Subcutaneous adipose tissue (tissue), 4 donors: ENCODE results near the gene PSMF1. TPM values are rescaled to one million over a fixed set of nuclear protein-coding genes. Genes with fewer than 3 reads are reported as not detected.

Source experiments
- CTCF ChIP-seq: fragments of 450-650 bp; IDR thresholded peaks from one replicate; pipeline ENCODE4 v1.5.1; 2016; ENCODE audit warnings: low read depth, mild to moderate bottlenecking, control low read depth, antibody characterized with exemption, moderate library complexity
- total RNA-seq, 4 donors: library from RNA; depleted of rRNA; stranded (reverse); fragments of >200 nt; gene quantifications; one replicate each; pipeline ENCODE4 v1.1.0, GENCODE V29; 2016

The PSMF1 gene
- total RNA-seq, 4 donors from 2014 or later = 48.0 to 102 (median 57.8) TPM

GRCh38 chr20:1173698-1174097, 55.3 kb downstream of the PSMF1 start:
- TF ChIP-seq CTCF = no peak

- TF ChIP-seq CTCF = no peak
Measured at GRCh38 chr20:1174787-1175186, 56.4 kb downstream of the PSMF1 start.

- no peak for TF ChIP-seq CTCF
Measured at GRCh38 chr20:1177680-1178079, 59.3 kb downstream of the PSMF1 start.

- TF ChIP-seq CTCF = no peak
Measured at GRCh38 chr20:1178103-1178502, 59.7 kb downstream of the PSMF1 start.

- TF ChIP-seq CTCF = no peak
Measured at GRCh38 chr20:1178623-1179022, 60.2 kb downstream of the PSMF1 start.

GRCh38 chr20:1180949-1181348, 62.5 kb downstream of the PSMF1 start:
- TF ChIP-seq CTCF = no peak

- TF ChIP-seq CTCF = no peak
Measured at GRCh38 chr20:1182106-1182505, 63.7 kb downstream of the PSMF1 start.
